Trophoblast cell (in vitro differentiated cells and primary cell): Measurements from ENCODE around the gene KPNB1. TPM values are rescaled to one million over a fixed set of nuclear protein-coding genes. Genes with fewer than 3 reads are reported as not detected.

Experiments used
- DNase-seq, 2 donors: peaks; one replicate each; pipeline ENCODE4 v3.0.0-alpha.2; 2016
- H2AFZ ChIP-seq: 2 replicates; pipeline ENCODE4 v1.6.1; 2013; ENCODE audit warnings: low read length, moderate library complexity, mild to moderate bottlenecking; ENCODE audit not compliant: insufficient read depth, poor library complexity
- H2AK5ac ChIP-seq: 2 replicates; pipeline ENCODE4 v1.6.1; 2013; ENCODE audit warnings: mild to moderate bottlenecking, low read length
- H2BK120ac ChIP-seq: 2 replicates; pipeline ENCODE4 v1.6.1; 2013; ENCODE audit warnings: low read length, mild to moderate bottlenecking, moderate library complexity; ENCODE audit not compliant: insufficient read depth, poor library complexity
- H2BK12ac ChIP-seq: 2 replicates; pipeline ENCODE4 v1.6.1; 2013; ENCODE audit warnings: mild to moderate bottlenecking, low read length, moderate library complexity
- H2BK5ac ChIP-seq: 2 replicates; pipeline ENCODE4 v1.6.1; 2013; ENCODE audit warnings: low read length, low read depth, moderate library complexity, mild to moderate bottlenecking; ENCODE audit not compliant: poor library complexity
- H3K14ac ChIP-seq: 2 replicates; pipeline ENCODE4 v1.6.1; 2013; ENCODE audit warnings: mild to moderate bottlenecking, low read length
- H3K18ac ChIP-seq: 2 replicates; pipeline ENCODE4 v1.6.1; 2013; ENCODE audit warnings: mild to moderate bottlenecking, low read length
- H3K23ac ChIP-seq: 2 replicates; pipeline ENCODE4 v1.6.1; 2013; ENCODE audit warnings: low read length
- H3K27ac ChIP-seq: 2 replicates; pipeline ENCODE4 v1.5.1; 2013; ENCODE audit warnings: low read depth, mild to moderate bottlenecking, inconsistent platforms, low read length, moderate library complexity
- H3K27me3 ChIP-seq: 2 replicates; pipeline ENCODE4 v1.6.1; 2013; ENCODE audit warnings: inconsistent platforms, mild to moderate bottlenecking, low read length, moderate library complexity; ENCODE audit not compliant: insufficient read depth
- H3K36me3 ChIP-seq, 2 experiments: 1 replicate in 1 of 2; 2 replicates in 1 of 2; pipeline ENCODE4 v1.6.1; 2013; ENCODE audit warnings: low read length in 2 of 2, mild to moderate bottlenecking in 2 of 2, moderate library complexity in 1 of 2; ENCODE audit not compliant: insufficient read depth in 2 of 2, control insufficient read depth in 1 of 2
- H3K4ac ChIP-seq: 2 replicates; pipeline ENCODE4 v1.6.1; 2013; ENCODE audit warnings: low read depth, mild to moderate bottlenecking, low read length, moderate library complexity
- H3K4me1 ChIP-seq, 2 experiments: 1 replicate in 1 of 2; 2 replicates in 1 of 2; pipeline ENCODE4 v1.6.1; 2013; ENCODE audit warnings: low read length in 2 of 2, mild to moderate bottlenecking in 2 of 2, moderate library complexity in 1 of 2; ENCODE audit not compliant: insufficient read depth in 2 of 2, control insufficient read depth in 1 of 2
- H3K4me2 ChIP-seq: 2 replicates; pipeline ENCODE4 v1.6.1; 2013; ENCODE audit warnings: inconsistent platforms, mild to moderate bottlenecking, low read length, moderate library complexity
- H3K4me3 ChIP-seq: 2 replicates; pipeline ENCODE4 v1.5.1; 2013; ENCODE audit warnings: mild to moderate bottlenecking, low read depth, low read length, inconsistent platforms
- H3K79me1 ChIP-seq: one replicate; pipeline ENCODE4 v1.6.1; 2013; ENCODE audit warnings: low read length
- H3K79me2 ChIP-seq: 2 replicates; pipeline ENCODE4 v1.6.1; 2013; ENCODE audit warnings: low read length, mild to moderate bottlenecking; ENCODE audit not compliant: control insufficient read depth, insufficient read depth, poor library complexity
- H3K9ac ChIP-seq: 2 replicates; pipeline ENCODE4 v1.6.1; 2013; ENCODE audit warnings: mild to moderate bottlenecking, low read length
- H3K9me3 ChIP-seq: 2 replicates; pipeline ENCODE4 v1.6.1; 2013; ENCODE audit warnings: low read depth, mild to moderate bottlenecking, control low read depth, inconsistent platforms, low read length; ENCODE audit not compliant: insufficient read depth
- H4K12ac ChIP-seq: 2 replicates; pipeline ENCODE4 v1.6.1; 2013; ENCODE audit warnings: low read depth, mild to moderate bottlenecking, low read length, moderate library complexity
- H4K8ac ChIP-seq: 2 replicates; pipeline ENCODE4 v1.6.1; 2013; ENCODE audit warnings: low read depth, mild to moderate bottlenecking, low read length, moderate library complexity
- H4K91ac ChIP-seq: one replicate; pipeline ENCODE4 v1.6.1; 2013; ENCODE audit warnings: low read depth, mild to moderate bottlenecking, low read length, moderate library complexity
- WGBS: extraction: QIAGEN DNeasy Blood & Tissue Kit; methylation state at CpG from one replicate; pipeline ENCODE4 v1.1.7; 2013; ENCODE audit warnings: missing lambda C conversion rate; ENCODE audit not compliant: insufficient read length, insufficient coverage; ENCODE audit errors: extremely low coverage; 5-methylcytosine and 5-hydroxymethylcytosine counted together
- polyA plus RNA-seq: library from polyadenylated mRNA; stranded (reverse); fragments of 200-250 nt; gene quantifications from 2 replicates; pipeline ENCODE4 v1.2.3, GENCODE V29; 2013

KPNB1 gene
- polyA plus RNA-seq: 148 and 159 TPM in 2 replicates

DNA sequence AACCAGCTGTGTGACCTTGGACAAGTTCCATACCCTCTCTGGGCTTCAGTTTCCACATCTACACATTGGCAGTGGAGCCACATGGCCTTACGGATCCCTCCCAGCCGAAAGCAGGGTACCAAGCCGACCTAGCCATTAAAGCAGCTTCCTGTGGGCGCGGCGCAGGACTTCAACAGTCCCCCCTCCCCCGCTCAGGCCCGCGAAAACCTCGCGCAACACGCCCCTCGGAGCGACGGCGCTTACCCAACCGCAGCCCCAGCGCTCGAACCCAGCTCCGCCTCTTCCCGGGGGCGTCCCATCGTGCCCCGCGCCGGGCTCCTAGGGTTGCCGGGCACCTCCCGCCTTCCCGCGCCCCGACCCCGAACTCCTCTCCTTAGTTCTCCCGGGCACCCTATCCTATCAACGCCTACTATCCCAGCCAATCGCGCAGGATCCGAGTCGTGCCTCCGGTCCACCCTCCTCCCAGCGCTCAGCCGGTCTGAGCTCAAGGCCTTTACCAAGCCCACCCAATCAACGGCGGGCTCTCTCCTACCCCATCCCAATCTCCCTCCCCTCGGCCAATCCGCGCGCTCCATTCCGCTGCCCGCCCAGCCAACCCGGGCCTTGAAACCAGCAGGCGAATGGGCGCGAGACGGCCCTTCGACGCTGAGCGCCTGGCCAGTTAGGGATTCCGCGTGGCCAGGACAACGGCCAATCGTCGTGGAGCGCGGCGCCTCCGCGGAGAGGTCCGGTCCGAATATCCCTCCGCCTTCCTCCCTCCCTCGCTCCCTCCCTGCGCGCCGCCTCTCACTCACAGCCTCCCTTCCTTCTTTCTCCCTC is at the start of gene KPNB1:
KPNB1 (plus strand) TSS at position 767 of the 819 bp plus-strand sequence. CDS start 326 bp downstream, outside the sequence.
- Histone ChIP-seq H3K9ac (peak within 1 kb of the TSS; percentile 90), H2BK120ac (peak within 1 kb of the TSS; percentile 91), H4K91ac (peak within 1 kb of the TSS; percentile 93), H3K4ac (peak within 1 kb of the TSS; percentile 96), H3K23ac (no peak within 1 kb of the TSS), H3K27me3 (no peaks in the 10 kb centered on the region), H3K4me3 (peak within 1 kb of the TSS; percentile 83), H2AFZ (peak within 1 kb of the TSS; percentile 87), H3K4me1 (peaks cover 0 to 9% of the 10 kb centered on the region in 2 experiments), H3K27ac (peak within 1 kb of the TSS; percentile 95), H3K36me3 (peaks cover 6 to 10% of the 10 kb centered on the region in 2 experiments), H3K9me3 (no peaks in the 10 kb centered on the region), H3K79me1 (peaks cover 16% of the 10 kb centered on the region), H2AK5ac (peak within 1 kb of the TSS; percentile 98), H3K14ac (peak within 1 kb of the TSS; percentile 99), H4K8ac (peak within 1 kb of the TSS; percentile 95), H2BK5ac (peak within 1 kb of the TSS; percentile 86), H4K12ac (peak within 1 kb of the TSS; percentile 96), H3K18ac (peak within 1 kb of the TSS; percentile 100), H3K4me2 (peak within 1 kb of the TSS; percentile 87), H3K79me2 (peaks cover 13% of the 10 kb centered on the region), H2BK12ac (no peak within 1 kb of the TSS)
- peak; percentile 100 for DNase-seq
- WGBS: no CpG with 5 or more reads among the region's 74 CpGs

DNA sequence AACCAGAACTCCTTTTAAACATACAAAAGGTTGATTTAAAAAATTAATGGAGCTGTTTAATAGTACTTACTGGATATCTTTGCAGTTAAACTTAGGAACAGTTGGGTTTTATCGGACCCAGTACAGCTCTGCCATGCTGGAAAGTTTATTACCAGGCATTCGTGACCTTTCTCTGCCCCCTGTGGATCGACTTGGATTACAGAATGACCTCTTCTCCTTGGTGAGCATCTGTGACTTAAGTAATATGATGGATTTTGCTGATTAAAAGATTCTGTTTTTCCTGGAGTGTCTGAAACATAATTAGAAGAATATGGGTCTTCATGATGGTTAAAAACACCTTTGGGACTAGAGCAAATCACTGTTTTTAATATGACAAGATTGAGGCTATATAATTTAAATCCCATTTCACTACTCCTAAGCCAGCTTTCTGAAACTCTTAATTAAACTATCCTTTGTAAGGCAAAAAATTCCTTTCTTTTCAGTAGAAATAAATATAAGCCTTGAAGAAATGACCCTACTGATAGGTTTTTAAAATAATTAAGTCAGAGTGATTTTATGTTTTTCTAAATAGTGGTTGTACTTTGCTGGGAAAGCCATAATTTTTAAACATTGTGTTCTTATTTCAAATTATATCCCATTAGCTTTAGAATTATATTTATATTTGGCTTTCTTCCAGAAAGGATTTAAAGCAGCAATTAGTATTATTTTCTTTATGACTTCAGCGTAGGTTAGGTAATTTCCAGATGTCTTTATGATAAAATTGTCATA is 45.7 kb upstream of the KPNB1 start:
- Histone ChIP-seq H2AK5ac (no peak overlapping the region), H4K91ac (no peak overlapping the region), H4K8ac (no peak overlapping the region), H4K12ac (no peak overlapping the region), H3K79me1 (no peaks in the 10 kb centered on the region), H3K79me2 (no peaks in the 10 kb centered on the region), H3K27ac (no peak overlapping the region), H3K4me1 (no peaks in the 10 kb centered on the region), H3K18ac (no peak overlapping the region), H3K4me2 (no peak overlapping the region), H3K9ac (no peak overlapping the region), H3K14ac (no peak overlapping the region), H3K4me3 (no peak overlapping the region), H3K23ac (no peak overlapping the region), H3K9me3 (no peaks in the 10 kb centered on the region), H2AFZ (no peak overlapping the region), H3K4ac (no peak overlapping the region), H3K27me3 (no peaks in the 10 kb centered on the region), H2BK5ac (no peak overlapping the region), H2BK120ac (no peak overlapping the region), H3K36me3 (peaks cover 24 to 34% of the 10 kb centered on the region in 2 experiments), H2BK12ac (no peak overlapping the region)
- WGBS: no CpG with 5 or more reads among the region's 4 CpGs
- no peak for DNase-seq

DNA sequence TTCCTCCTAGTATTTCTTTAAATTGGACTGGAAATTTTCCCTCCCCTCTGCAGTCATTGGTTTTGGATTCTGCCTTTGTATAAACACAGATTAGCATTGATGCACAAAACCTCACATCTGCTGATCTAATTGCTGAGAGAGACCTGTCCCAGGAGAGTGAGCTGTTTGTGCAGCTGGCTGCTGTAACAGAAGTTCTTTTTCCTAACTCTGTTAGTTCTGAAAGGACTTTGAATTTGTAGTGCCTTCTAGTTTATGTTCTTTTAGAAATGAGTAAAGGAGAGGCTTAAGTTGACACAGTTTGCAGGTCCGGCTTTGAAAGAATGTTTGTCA is 45.2 kb upstream of the KPNB1 start:
- Histone ChIP-seq H2AFZ (no peak overlapping the region), H4K8ac (no peak overlapping the region), H3K23ac (no peak overlapping the region), H4K91ac (no peak overlapping the region), H2AK5ac (no peak overlapping the region), H3K27me3 (no peaks in the 10 kb centered on the region), H3K79me2 (no peaks in the 10 kb centered on the region), H3K27ac (no peak overlapping the region), H4K12ac (no peak overlapping the region), H3K9me3 (no peaks in the 10 kb centered on the region), H3K18ac (no peak overlapping the region), H3K4ac (no peak overlapping the region), H3K9ac (no peak overlapping the region), H3K79me1 (no peaks in the 10 kb centered on the region), H2BK5ac (no peak overlapping the region), H3K14ac (no peak overlapping the region), H2BK12ac (no peak overlapping the region), H3K36me3 (peaks cover 24 to 33% of the 10 kb centered on the region in 2 experiments), H3K4me3 (no peak overlapping the region), H3K4me2 (no peak overlapping the region), H2BK120ac (no peak overlapping the region), H3K4me1 (no peaks in the 10 kb centered on the region)
- no CpG with 5 or more reads among the region's 1 CpG for WGBS
- DNase-seq: no peak

DNA sequence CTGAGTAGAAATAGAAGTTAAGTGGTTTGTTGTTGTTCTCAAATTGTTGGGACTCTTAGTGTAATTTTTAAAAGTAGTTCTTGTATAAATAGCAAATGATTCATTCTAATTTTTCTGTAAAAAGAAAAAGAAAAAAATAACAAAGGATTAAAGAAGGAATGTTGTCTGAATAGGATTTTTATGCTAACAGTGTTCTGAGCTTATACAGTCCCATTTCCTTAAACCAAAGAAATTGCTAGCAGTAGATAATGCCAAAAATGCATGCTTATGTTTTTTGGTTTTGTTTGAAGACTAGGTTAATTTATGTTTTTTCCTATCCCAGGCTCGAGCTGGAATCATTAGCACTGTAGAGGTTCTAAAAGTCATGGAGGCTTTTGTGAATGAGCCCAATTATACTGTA is 44.7 kb upstream of the KPNB1 start:
- Histone ChIP-seq H3K79me1 (no peaks in the 10 kb centered on the region), H3K79me2 (no peaks in the 10 kb centered on the region), H3K14ac (no peak overlapping the region), H4K12ac (no peak overlapping the region), H3K18ac (no peak overlapping the region), H2BK5ac (no peak overlapping the region), H3K9me3 (no peaks in the 10 kb centered on the region), H3K4me1 (no peaks in the 10 kb centered on the region), H3K4ac (no peak overlapping the region), H3K9ac (no peak overlapping the region), H2BK120ac (no peak overlapping the region), H3K27me3 (no peaks in the 10 kb centered on the region), H2AK5ac (no peak overlapping the region), H3K4me3 (no peak overlapping the region), H3K36me3 (peaks cover 19 to 28% of the 10 kb centered on the region in 2 experiments), H3K23ac (no peak overlapping the region), H3K27ac (no peak overlapping the region), H2AFZ (no peak overlapping the region), H4K91ac (no peak overlapping the region), H3K4me2 (no peak overlapping the region), H4K8ac (no peak overlapping the region), H2BK12ac (no peak overlapping the region)
- no peak for DNase-seq
- WGBS: no CpG with 5 or more reads among the region's 1 CpG
